Gastrocnemius medialis (tissue), 4 donors: ENCODE results near the gene SLC39A13.

ENCODE experiments used
- POLR2A ChIP-seq, 2 donors: fragments of 450-650 bp; IDR thresholded peaks; one replicate each; pipeline ENCODE4 v1.6.1; 2017; ENCODE audit warnings: antibody characterized with exemption in 2 of 2, mild to moderate bottlenecking in 2 of 2, moderate library complexity in 2 of 2
- TF ChIP-seq, protein P1 (sequence below), 5 experiments: fragments of 450-650 bp in 3 of 5; fragments of 200-600 bp in 2 of 5; sonication (generic) in 2 of 5; IDR thresholded peaks in 4 of 5; conservative IDR thresholded peaks in 1 of 5; 1 replicate in 4 of 5; 2 replicates in 1 of 5; pipeline ENCODE4 v1.5.1; 2016 to 2019; ENCODE audit warnings: antibody characterized with exemption in 5 of 5, mild to moderate bottlenecking in 3 of 5, moderate library complexity in 3 of 5

DNA sequence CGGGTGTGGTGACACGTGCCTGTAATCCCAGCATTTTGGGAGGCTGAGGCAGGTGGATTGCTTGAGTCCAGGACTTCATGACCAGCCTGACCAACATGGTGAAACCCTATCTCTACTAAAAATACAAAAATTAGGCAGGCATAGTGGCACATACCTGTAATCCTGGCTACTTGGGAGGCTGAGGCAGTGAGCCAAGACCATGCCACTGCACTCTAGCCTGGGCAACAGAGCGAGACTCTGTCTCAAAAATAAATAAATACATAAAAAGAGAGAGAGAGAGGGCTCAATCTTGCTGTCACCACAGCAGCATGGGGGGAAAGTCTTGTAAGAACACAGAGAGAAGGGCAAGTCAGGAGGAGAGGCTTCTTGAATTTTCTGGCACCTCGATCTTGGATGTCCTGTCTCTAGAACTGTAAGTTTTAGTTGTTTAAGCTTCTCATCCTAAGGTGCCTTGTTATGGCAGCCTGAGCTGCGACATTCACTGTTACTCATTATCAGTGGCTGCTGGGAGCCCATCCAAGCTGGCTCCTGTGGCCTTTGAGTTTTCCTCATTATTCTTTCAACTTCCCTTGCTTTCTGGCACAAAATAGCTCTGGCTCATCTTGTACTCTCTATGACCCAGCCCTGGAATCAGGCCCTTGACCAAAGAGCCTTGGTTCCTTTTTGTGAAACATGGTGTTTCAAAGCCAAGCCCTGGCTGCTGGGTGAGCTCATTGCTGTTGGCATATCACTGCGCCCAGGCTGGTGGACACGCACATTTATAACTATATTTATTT is 25.8 kb downstream of the SLC39A13 start:
- TF ChIP-seq, protein P1, sequence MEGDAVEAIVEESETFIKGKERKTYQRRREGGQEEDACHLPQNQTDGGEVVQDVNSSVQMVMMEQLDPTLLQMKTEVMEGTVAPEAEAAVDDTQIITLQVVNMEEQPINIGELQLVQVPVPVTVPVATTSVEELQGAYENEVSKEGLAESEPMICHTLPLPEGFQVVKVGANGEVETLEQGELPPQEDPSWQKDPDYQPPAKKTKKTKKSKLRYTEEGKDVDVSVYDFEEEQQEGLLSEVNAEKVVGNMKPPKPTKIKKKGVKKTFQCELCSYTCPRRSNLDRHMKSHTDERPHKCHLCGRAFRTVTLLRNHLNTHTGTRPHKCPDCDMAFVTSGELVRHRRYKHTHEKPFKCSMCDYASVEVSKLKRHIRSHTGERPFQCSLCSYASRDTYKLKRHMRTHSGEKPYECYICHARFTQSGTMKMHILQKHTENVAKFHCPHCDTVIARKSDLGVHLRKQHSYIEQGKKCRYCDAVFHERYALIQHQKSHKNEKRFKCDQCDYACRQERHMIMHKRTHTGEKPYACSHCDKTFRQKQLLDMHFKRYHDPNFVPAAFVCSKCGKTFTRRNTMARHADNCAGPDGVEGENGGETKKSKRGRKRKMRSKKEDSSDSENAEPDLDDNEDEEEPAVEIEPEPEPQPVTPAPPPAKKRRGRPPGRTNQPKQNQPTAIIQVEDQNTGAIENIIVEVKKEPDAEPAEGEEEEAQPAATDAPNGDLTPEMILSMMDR (IDR thresholded peaks at IDR 0.05 in 4 of 5, conservative IDR thresholded peaks at IDR 0.05 in 1 of 5): no peak
- no peak for TF ChIP-seq POLR2A (IDR thresholded peaks at IDR 0.05)
